IMR-90 (cell line): Measurements from ENCODE around the gene DHX9.

Source experiments
- FOS ChIP-seq: fragments of 150-350 bp; IDR thresholded peaks from 2 replicates; pipeline ENCODE4 v1.6.1; 2016; ENCODE audit warnings: low read depth, low read length
- MAZ ChIP-seq: IDR thresholded peaks from 2 replicates; pipeline ENCODE4 v1.6.1; 2012; ENCODE audit warnings: low read depth, mild to moderate bottlenecking, low read length, improper control_type of control experiment, moderate library complexity, borderline replicate concordance
- MXI1 ChIP-seq: IDR thresholded peaks from 2 replicates; pipeline ENCODE4 v1.6.1; 2012; ENCODE audit warnings: low read depth, mild to moderate bottlenecking, low read length, moderate library complexity, borderline replicate concordance
- POLR2A ChIP-seq: IDR thresholded peaks from 2 replicates; pipeline ENCODE4 v1.6.1; 2012; ENCODE audit warnings: mild to moderate bottlenecking, low read depth, low read length
- RAD21 ChIP-seq: IDR thresholded peaks from 2 replicates; pipeline ENCODE4 v1.6.1; 2012; ENCODE audit warnings: low read length, improper control_type of control experiment
- TF ChIP-seq, protein P1 (sequence below): conservative IDR thresholded peaks from 2 replicates; pipeline ENCODE4 v1.5.1; 2012; ENCODE audit warnings: mild to moderate bottlenecking, low read depth, low read length, improper control_type of control experiment

DNA sequence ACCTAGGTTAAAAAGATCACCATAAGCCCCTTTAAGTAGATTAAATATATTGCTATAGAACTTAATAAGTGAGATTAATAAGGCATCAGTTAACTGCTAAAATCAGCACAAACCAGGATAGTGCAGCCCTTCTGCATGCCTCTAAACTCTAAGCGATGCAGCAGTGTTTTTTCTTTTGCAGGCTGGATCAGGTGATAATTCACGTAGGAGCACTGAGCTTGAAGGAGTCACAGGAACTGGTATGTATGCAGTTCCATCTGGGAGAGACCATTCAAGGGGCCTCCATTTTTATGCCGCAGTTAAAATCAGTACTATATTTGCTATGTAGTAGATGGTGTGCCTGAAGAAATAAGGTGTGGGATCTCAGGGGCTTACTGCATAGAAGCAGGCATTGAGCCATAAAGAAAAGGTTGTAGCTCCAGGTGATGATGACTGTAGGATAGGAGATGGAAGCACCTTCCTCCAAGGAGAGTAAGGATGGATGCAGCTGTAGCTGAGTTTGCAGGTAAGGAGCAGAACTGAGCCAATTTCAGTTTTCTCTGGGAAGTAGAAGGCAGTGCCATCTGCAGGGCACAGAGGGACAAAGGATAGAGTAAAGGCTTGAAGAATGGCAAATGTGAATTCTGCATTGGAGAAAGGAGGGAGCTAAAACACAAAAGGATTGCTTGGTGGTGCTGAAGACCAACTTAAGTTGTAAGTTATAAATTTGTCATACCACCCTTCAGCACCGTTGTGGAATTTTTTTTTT lies 27.0 kb upstream of the DHX9 start:
- TF ChIP-seq MXI1, result no peak
- TF ChIP-seq, protein P1, sequence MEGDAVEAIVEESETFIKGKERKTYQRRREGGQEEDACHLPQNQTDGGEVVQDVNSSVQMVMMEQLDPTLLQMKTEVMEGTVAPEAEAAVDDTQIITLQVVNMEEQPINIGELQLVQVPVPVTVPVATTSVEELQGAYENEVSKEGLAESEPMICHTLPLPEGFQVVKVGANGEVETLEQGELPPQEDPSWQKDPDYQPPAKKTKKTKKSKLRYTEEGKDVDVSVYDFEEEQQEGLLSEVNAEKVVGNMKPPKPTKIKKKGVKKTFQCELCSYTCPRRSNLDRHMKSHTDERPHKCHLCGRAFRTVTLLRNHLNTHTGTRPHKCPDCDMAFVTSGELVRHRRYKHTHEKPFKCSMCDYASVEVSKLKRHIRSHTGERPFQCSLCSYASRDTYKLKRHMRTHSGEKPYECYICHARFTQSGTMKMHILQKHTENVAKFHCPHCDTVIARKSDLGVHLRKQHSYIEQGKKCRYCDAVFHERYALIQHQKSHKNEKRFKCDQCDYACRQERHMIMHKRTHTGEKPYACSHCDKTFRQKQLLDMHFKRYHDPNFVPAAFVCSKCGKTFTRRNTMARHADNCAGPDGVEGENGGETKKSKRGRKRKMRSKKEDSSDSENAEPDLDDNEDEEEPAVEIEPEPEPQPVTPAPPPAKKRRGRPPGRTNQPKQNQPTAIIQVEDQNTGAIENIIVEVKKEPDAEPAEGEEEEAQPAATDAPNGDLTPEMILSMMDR, result no peak
- TF ChIP-seq RAD21, result no peak
- no peak for TF ChIP-seq POLR2A
- TF ChIP-seq MAZ, result no peak
- no peak for TF ChIP-seq FOS
